COLO829 (cell line): ENCODE measurements around the gene MACIR.
"Not testable (repeated sequence)": the region's sequence is repeated elsewhere in the genome, so short reads cannot be mapped to it uniquely, and the experiment has no call there.

Source experiments
- DNase-seq: peaks from one replicate; pipeline ENCODE4 v3.0.0; 2012; ENCODE audit warnings: low spot score

MACIR gene, protein sequence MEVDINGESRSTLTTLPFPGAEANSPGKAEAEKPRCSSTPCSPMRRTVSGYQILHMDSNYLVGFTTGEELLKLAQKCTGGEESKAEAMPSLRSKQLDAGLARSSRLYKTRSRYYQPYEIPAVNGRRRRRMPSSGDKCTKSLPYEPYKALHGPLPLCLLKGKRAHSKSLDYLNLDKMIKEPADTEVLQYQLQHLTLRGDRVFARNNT

DNA sequence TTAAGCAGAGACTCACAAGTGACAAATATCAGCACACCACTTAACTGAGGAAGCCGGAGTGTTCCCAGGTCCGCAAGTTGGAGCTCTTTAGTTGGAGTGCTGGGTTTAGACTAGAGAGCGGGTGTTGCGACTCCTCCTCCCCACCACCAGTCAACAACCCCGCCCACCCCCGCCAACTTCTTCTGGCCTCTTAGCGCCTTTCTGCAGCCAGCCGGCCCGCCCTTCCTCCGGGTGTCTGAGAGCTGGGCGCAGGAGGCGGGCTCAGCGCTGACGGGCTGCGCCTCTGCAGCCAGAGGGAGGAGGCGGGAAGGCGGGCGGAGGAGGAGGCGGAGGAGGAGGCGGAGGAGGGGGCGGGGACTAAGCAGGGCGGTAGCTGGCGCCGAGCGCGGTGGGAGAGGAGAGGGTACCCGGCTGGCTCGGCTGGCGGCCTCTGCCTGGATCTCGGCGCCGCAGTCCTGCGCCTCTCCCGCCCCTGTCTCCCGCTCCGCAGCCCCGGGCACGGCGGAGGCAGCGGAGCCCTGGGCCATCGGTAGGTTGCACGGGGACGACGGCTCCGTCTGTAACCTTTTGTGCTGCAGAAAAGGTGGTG, at the start of gene MACIR:
Gene MACIR (plus strand): TSS at position 396 of the 589 bp plus-strand sequence. CDS start 17,157 bp downstream, outside the sequence.
- DNase-seq = peak; percentile 80

DNA sequence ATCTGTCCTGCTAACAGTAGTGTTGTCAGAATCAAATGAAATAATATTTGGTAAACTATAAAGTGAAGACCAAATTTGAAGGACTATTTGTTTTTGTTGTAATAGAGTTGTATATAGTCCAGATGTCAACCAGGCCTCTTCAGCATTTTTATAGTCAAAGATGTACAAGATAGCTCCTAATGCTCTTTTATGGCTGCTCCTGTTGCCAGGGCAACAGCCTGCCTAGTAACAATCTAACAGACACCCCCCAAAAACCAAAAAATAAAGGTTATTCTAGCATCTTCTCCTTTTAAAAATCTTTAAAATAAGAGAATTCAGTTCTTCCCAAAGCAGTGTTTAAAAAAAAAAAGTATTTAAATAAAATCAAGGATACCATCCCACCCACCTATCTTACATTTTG, 49.5 kb upstream of the MACIR start:
- no peak for DNase-seq

DNA sequence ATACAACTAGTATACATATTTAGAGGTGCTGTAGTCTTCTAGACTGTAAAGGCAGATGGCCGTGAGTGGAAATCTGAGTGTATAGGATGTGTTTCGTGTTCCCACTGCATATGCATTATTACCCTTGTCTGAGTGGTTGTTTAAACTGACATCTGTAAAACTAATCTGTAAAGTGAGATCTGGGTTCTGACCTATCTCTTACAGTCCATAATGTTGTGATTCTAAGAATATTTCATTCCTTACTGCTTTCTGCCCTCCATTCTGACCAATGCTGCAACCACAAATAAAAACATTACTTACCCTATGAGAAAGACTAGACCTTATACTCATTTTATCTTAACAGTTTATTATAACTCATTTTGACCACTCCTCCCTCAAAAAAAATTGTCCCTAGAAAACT, 47.6 kb upstream of the MACIR start:
- DNase-seq = no peak

DNA sequence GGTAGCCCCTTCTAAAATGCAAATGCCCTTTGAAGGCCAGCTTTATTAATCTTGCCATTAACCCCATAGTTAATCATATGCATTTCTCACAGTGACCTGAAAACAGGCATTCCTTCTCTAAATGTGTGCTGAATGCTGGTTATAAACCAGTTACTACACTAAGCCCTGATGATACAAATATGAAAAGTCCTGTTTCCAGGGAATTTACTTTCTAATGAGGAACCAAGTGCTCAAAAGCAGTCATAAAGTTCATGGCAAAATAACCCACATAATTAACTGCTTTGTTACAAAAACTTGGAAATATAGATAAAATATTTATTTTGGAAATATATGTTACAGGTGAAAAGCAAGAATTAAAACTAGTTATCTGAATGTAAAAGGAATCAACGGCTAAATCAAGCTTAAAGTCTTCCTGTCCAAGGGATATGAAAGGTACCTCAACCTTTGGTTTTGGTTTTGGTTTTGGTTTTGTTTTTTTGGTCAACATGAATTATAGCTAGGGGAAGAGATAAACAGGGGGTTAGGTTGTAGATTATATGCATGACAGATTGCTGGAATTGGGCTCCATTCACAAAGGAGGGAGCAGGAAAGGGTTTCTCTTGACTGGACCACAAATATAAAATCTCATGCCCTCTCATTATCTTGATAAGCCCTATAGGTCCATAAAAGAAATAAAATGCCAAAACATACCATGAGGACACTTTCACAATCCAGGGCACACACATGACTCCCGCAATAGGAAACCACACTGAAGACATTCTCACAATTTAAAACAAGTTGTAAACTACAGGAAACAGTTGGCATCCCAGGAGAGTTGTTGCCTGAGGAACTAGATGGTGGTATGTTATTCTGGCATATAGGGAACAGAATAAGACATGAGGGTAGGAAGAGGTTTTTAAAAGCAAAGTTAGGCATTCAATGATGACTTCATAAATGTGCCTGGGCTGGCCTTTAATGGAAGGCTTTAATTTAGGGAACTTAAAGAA, 46.7 kb upstream of the MACIR start:
- no peak for DNase-seq

GRCh38 chr5:103216137-103216536, 42.4 kb upstream of the MACIR start:
- DNase-seq = no peak

GRCh38 chr5:103216697-103217096, 41.9 kb upstream of the MACIR start:
- DNase-seq = no peak

DNA sequence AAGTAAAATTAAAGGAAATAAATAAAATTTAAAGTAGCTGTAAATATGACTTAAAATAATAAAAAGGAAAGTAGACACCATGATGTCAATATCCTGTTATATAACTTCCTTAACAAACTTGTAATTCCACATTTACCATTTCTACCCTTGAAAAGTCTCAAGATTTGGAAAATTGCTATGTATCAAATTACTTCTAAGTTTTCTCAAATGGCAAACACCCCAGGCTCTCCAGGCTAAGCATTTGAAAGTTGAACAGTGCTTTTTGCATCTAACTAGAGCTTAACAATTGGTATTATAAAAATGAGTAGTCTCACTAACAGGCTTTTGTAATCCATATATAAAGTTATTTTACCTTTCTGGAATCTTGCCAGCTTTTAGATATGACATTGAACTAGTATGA, 41.5 kb upstream of the MACIR start:
- DNase-seq = no peak

- no peak for DNase-seq
These were observed 40.4 kb upstream of the MACIR start for GRCh38 chr5:103218164-103218563.

DNA sequence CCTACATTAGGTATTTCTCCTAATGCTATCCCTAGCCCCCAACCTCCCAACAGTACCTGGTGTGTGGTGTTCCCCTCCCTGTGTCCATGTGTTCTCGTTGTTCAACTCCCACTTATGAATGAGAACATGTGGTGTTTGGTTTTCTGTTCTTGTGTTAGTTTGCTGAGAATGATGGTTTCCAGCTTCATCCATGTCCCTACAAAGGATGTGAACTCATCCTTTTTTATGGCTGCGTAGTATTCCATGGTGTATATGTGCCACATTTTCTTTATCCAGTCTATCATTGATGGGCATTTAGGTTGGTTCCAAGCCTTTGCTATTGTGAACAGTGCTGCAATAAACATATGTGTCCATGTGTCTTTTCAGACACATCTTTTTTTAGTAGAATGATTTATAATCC, 39.5 kb upstream of the MACIR start:
- DNase-seq = not testable (repeated sequence)

DNA sequence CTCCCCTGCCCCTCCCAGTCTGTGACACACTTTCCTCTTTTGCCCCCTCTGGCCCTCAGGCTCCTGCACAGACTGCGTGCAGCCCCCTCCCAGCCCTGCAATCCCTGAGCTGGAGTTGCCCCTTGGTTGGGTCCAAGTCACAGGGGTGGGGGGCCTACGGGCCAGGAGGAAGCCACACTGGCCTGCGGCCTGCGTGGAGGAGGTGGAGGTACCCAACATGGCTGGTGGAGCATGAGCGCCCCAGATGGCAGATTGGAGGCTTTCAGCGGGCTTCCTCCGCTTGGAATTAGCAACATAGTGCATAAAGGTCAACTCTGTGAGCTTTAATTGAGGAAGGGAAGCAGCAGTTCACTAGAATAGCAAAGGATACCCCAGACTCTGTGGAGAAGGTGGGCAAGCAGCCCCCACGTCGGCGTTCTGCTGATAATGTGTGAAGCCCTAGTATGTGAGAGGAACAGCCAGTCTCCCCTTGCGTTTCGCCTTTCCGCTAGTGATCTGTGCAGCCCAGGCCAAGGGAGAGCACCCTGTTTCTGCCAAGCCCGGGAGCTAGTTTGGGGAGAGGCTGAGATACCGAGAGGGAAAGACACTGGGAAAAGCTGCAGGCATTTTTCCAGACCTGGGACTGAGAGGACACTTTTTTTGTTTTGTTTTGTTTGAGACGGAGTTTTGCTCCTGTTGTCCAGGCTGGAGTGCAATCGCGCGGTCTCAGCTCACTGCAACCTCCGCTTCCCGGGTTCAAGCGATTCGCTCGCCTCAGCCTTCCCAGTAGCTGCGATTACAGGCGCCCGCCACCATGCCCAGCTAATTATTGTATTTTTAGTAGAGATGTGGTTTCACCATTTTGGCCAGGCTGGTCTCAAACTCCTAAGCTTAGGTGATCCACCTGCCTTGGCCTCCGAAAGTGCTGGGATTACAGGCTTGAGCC, 35.3 kb upstream of the MACIR start:
- no peak for DNase-seq

DNA sequence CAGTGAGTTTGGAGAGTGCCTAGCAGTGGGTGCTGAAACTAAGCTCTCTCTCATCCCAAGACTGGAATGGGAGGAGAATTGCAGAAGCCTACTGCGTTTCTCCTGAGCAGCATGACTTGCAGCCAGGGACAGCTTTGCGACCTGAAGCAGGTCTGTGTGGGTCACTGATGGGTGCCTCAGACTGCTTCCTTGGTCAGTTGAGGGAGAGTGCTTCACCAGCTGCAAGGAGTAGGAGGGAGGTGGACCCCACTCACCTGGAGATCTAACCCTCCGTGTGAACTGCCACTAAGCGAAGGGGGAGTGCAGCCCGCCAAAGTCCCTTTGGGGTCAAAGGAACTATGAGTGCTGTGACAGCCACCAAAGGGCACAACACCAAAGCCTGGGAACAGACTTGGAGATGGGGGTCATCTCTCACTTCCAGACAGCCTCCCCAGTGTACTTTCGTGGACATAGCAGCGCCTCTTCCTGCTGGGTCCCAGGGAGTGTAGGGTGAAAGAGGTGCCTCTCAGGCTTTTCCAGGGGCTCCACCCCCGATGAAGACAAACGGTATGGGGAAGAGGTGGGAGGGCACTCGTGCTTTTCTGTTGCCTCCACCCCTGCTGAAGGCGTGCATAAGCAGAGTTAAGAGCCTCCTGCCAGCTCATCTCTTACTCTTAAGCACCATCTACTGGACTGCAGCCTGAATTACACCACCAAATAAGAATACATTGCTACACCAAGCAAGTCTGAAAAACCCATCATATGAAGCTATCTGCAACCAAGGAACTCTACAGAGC, 34.3 kb upstream of the MACIR start:
- DNase-seq = peak; percentile 11

DNA sequence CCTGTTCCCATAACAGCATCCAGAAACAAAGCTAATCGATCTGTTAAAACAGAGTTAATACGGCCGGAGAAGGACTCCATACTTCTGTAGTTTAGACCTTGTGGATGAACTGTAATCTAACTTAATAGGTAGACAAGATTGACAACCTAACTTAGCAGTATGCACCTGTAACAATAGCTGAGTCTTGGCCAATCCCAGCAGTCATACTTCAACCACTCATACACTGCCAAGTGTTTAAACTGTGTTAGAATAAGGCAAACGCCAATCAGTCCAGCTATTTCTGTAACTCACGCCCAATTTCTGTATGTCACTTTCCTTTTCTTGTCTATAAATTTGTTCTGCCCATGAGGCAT, 33.7 kb upstream of the MACIR start:
- DNase-seq = no peak

- DNase-seq = no peak
These were observed 30.5 kb upstream of the MACIR start for GRCh38 chr5:103228061-103228460.

DNA sequence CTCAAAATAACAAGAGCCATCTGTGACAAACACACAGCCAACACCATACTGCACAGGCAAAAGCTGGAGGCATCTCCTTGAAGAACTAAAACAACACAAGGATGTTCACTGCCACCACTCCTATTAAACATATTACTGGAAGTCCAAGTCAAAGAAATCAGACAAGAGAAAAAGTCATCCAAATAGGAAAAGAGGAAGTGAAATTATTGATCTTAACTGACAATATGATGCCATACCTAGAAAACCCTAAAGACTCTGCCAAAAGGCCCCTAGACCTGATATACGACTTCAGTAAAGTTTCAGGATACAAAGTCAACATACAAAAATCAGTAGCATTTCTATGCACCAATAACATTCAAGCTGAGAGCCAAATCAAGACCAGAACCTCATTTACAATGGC, 30.0 kb upstream of the MACIR start:
- DNase-seq = no peak

DNA sequence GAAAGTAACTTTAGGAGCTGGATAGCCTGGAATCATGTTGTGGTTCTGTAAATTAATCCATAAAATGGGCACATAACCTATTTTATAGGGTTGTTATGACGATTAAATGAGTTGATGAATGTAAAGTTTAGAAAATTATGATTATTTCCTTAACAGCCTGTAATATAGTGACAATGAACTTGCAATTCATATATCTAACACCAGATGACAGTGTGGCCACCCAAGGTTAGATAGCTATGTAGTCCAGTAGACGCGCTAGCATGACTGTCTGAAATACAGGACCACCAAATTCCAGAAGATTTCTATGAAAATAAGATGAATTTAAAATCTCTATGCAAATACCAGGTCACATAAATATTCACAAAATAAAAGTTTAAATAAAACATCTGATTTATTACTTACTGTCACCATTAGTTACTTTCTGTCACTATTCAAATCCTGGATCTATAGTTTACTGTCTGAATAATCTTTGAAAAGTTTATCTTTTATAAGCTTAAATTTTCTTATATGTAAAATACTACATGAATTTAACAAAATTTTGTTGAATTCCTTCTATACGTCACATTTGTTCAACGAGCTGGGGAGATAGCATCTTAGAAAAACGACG, 26.1 kb upstream of the MACIR start:
- peak; percentile 28 for DNase-seq

DNA sequence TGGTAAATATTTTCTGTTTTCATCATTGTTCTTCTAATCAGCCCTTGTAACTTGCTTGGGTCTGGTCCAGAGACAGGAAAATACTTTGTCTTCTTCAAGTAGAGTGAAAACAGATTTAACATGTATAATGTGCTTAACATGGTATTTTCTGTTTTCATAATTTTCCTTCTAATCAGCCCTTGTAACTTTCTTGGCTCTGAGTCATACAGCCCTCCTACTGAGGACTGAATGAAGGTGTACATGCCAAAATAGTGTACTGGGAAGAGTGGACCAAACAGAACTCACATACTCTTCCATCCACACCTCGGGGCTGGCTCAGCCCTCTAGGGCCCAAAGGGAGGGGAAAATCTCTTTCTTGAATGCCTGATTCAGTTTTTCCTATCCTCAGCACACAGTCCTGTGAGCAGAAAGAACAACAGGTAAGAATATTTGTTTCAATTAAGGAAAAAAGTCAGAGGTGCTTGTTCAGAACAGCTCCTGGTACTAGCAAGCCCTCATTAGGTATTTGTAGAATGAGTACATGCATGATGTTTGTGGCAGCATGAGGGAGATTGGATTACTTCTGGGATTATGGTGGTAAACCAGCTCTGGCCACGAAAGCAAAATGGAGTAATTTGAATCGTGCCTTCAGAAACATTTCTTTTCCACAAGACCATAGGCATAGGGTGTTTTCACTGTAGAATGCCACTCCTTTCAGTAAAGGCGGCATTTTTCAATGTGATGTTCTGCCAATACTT, 24.2 kb upstream of the MACIR start:
- DNase-seq = no peak

- DNase-seq = no peak
These were observed 22.7 kb upstream of the MACIR start for GRCh38 chr5:103235891-103236290.

DNA sequence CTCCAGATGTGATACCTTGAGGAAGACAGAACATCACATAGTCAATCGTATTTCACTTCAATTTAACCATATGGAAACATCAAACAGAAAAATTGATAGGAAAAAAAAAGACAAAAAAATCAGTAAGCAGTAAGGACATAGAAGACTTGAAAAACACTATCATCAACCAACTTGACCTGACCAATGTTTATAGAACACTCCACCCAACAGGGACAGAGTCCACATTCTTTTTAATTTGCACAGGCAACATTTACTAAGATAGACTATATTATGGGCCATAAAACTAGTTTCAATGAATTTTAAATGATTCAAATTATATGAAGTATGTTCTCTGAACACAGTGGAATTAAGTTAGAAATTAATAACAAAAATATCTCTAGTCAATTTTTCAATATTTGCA, 20.8 kb upstream of the MACIR start:
- no peak for DNase-seq

DNA sequence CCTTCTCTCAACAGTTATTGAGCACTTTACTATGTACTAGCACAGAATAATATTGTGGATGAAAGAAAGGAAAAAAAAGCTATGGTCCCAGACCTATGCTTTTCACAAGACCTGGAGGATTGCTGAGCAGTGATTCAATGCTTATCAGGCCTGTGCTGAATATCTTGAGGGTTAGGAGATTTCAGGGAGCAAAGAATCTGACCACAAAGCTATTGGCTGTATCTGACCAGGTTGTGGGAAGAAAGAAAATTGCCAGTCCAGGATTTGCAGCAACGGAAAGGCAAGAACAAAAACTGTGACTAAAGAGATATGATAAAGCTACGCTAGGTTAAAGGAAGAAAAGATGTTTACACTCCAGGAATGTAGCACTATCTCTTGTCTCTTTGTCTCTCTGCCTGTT, 14.9 kb upstream of the MACIR start:
- DNase-seq = no peak

DNA sequence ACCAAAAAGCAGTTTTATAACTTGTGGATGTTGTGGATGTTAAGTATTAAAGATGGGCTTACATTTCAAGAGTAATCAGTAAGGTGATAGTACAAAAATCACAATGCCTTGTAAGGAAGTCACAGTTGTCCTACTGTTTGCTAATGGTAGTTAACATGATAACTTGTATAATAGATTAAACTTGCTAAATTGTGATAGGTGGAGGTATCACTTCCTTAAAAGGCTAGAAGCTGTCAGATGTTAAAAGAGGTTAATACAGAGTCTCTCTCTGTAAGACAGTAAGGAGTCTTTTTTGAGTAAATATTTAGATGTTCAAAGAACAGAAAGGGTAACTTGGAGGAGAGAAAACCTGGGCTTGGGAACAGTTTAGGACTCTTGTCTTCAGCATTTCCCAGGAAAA, 14.2 kb upstream of the MACIR start:
- DNase-seq = no peak
